Mesothelial cell of epicardium (in vitro differentiated cells): ENCODE data around the gene TBX18. TPM values are rescaled to one million over a fixed set of nuclear protein-coding genes. Genes with fewer than 3 reads are reported as not detected.
A peak's percentile ranks its signal among the peaks of the same experiment; 100 is the strongest.

Source experiments
- DNase-seq, 2 experiments: peaks; one replicate each; pipeline ENCODE4 v3.0.0; 2021; ENCODE audit warnings: low spot score in 2 of 2; ENCODE audit not compliant: unreplicated experiment in 2 of 2
- H3K27ac Mint-ChIP-seq: 2 replicates; pipeline ENCODE4 v1.8.0; 2021; ENCODE audit warnings: mixed read lengths
- H3K27me3 Mint-ChIP-seq: 2 replicates; pipeline ENCODE4 v1.8.0; 2021; ENCODE audit warnings: low read depth, mixed read lengths
- H3K36me3 Mint-ChIP-seq: 2 replicates; pipeline ENCODE4 v1.8.0; 2021; ENCODE audit warnings: mixed read lengths
- H3K4me1 Mint-ChIP-seq: 2 replicates; pipeline ENCODE4 v1.8.0; 2021; ENCODE audit warnings: mixed read lengths
- H3K4me3 Mint-ChIP-seq: 2 replicates; pipeline ENCODE4 v1.8.0; 2021; ENCODE audit warnings: mild to moderate bottlenecking, moderate library complexity, mixed read lengths
- H3K9me3 Mint-ChIP-seq: 2 replicates; pipeline ENCODE4 v1.8.0; 2021; ENCODE audit warnings: mixed read lengths
- total RNA-seq: library from RNA; stranded (reverse); gene quantifications from 3 replicates; pipeline ENCODE4 v1.2.1, GENCODE V29; 2021
- TF ChIP-seq, protein P1 (sequence below): fragments of 200-600 bp; sonication (generic); IDR thresholded peaks from one replicate; pipeline ENCODE4 v1.5.0; 2021; ENCODE audit warnings: antibody characterized with exemption; ENCODE audit not compliant: unreplicated experiment

TBX18 gene
- total RNA-seq, 1 donor from 2014 or later: 12.8 TPM

DNA sequence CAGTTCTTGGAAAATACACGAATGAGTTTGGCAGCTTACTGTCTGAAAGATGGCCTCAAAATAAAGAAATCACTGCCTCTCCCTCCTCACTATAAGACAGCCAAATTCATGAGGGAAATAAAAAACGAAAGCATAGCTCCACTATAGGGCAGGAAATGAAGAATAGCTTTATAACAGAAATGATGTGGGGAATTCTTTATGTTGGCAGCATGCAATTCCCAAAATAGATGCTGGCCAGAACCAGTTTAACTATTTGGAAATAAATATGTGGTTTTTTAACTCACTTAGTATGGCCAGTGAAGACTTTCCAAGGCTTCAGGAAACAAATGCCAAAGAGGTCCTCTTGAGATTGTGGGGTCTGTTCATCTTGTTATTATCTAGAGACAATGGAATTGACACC is 100.5 kb downstream of the TBX18 start:
- Mint-ChIP-seq H3K4me1 (peaks cover 21% of the 10 kb centered on the region), H3K4me3 (no peak overlapping the region), H3K36me3 (no peaks in the 10 kb centered on the region), H3K27me3 (peaks cover 7% of the 10 kb centered on the region), H3K9me3 (peaks cover 4% of the 10 kb centered on the region), H3K27ac (no peak overlapping the region)
- TF ChIP-seq, protein P1, sequence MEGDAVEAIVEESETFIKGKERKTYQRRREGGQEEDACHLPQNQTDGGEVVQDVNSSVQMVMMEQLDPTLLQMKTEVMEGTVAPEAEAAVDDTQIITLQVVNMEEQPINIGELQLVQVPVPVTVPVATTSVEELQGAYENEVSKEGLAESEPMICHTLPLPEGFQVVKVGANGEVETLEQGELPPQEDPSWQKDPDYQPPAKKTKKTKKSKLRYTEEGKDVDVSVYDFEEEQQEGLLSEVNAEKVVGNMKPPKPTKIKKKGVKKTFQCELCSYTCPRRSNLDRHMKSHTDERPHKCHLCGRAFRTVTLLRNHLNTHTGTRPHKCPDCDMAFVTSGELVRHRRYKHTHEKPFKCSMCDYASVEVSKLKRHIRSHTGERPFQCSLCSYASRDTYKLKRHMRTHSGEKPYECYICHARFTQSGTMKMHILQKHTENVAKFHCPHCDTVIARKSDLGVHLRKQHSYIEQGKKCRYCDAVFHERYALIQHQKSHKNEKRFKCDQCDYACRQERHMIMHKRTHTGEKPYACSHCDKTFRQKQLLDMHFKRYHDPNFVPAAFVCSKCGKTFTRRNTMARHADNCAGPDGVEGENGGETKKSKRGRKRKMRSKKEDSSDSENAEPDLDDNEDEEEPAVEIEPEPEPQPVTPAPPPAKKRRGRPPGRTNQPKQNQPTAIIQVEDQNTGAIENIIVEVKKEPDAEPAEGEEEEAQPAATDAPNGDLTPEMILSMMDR: no peak
- DNase-seq: no peak

DNA sequence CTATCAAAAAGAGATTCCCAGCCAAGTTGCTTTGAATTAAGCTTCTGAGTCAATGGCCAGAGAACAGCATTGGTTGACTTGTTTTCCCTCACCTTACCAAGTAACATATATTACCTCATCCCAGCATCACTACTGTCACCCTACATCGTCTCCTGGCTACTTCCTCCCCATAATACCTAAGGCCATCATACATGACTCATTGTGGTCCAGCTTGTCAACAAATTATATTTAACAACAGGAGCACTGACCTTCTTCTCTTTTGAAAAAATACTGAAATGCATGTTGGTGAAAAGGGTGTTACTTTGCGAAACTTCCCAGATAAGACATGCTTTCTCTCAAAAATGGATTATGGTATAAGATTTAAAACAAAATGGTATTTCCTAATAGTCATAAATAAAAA is 106.9 kb downstream of the TBX18 start:
- Mint-ChIP-seq H3K9me3 (no peaks in the 10 kb centered on the region), H3K4me3 (no peak overlapping the region)
- TF ChIP-seq, protein P1: no peak

DNA sequence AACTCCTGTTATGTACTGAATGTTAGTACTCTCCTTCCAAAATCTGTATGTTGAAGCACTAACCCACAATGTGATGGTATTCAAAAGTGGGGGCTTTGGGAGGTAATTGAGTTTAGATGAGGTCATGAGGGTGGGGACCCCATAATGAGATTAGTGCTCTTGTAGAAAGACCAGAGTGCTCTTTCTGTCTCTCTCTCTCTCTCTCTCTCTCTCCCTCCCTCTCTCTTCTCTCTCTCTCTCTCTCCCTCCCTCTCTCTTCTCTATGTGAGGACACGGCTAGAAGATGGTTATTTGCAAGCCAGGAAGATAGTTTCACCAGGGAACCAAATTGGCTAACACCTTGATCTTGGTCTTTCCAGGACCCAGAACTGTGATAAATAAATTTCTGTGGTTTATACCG is 107.4 kb downstream of the TBX18 start:
- Mint-ChIP-seq H3K36me3 (no peaks in the 10 kb centered on the region), H3K9me3 (no peaks in the 10 kb centered on the region), H3K27ac (no peak overlapping the region), H3K27me3 (peaks cover 4% of the 10 kb centered on the region), H3K4me1 (peaks cover 12% of the 10 kb centered on the region), H3K4me3 (no peak overlapping the region)
- DNase-seq: no peak
- TF ChIP-seq, protein P1: no peak

More for the DNA sequence above, 106.9 kb downstream of the TBX18 start:
- no peak for DNase-seq
- Mint-ChIP-seq H3K27me3 (peaks cover 7% of the 10 kb centered on the region), H3K4me1 (peaks cover 8% of the 10 kb centered on the region), H3K36me3 (no peaks in the 10 kb centered on the region), H3K27ac (no peak overlapping the region)

DNA sequence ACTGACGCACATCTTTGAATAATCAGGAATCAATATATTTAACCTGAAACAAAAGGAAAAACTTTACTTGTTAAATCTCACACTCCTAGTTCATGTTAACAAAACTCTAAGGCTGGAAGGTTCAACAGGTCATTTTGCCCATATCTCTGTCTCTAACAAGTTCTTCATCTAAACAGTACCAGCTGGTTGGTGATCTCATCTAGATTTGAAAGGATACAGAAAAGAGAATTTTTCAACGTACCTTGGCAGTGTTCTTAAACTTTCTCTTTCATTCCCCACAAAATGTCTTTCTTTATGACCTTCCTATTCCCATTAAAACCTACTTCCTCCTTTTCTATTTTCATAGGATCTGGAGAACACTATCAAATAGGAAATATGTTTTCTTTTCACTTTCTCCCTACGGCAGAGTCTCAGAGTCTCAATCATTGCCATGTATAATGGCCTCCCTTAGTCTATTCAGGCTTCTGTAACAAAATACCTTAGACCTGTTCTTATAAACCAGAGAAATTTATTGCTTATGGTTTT is 111.3 kb downstream of the TBX18 start:
- Mint-ChIP-seq H3K9me3 (no peaks in the 10 kb centered on the region), H3K27me3 (no peaks in the 10 kb centered on the region), H3K36me3 (no peaks in the 10 kb centered on the region), H3K4me1 (peaks cover 24% of the 10 kb centered on the region), H3K4me3 (no peak overlapping the region), H3K27ac (peak overlapping the region; percentile 10)
- TF ChIP-seq, protein P1: no peak
- DNase-seq: no peak

GRCh38 chr6:84652356-84653026 is 111.9 kb downstream of the TBX18 start:
- Mint-ChIP-seq H3K4me1 (peaks cover 24% of the 10 kb centered on the region), H3K4me3 (no peak overlapping the region), H3K27ac (peak overlapping the region; percentile 10), H3K27me3 (no peaks in the 10 kb centered on the region), H3K36me3 (no peaks in the 10 kb centered on the region), H3K9me3 (no peaks in the 10 kb centered on the region)
- DNase-seq: no peak
- TF ChIP-seq, protein P1: no peak

DNA sequence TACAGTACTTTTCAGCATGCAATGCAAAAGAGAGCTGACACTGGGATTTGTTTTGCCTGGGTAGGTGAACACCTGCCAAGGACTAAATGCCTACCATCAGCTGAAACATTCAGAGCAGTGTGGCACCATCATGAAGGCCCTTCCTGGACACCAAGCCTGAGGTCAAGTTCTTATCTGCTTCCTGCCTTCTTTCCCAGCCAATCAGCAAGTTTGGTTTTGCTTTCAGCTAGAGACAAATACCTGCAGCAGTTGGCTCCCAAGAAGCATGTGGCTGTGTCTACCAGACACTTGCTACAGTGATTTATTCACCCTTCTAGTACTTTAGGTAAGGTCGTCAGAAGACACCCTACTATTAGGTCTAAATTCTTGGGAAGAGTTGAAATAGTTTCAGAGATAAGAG is 112.8 kb downstream of the TBX18 start:
- H3K27me3 Mint-ChIP-seq: no peaks in the 10 kb centered on the region
- TF ChIP-seq, protein P1: no peak
- no peaks in the 10 kb centered on the region for H3K36me3 Mint-ChIP-seq
- H3K4me3 Mint-ChIP-seq: no peak overlapping the region
- H3K9me3 Mint-ChIP-seq: no peaks in the 10 kb centered on the region
- DNase-seq: no peak
- H3K4me1 Mint-ChIP-seq: peaks cover 24% of the 10 kb centered on the region
- H3K27ac Mint-ChIP-seq: peak overlapping the region; percentile 26
